ENCODE results near the gene TMEM233. TPM values are rescaled to one million over a fixed set of nuclear protein-coding genes. Genes with fewer than 3 reads are reported as not detected.
"Not testable (repeated sequence)": the region's sequence is repeated elsewhere in the genome, so short reads cannot be mapped to it uniquely, and the experiment has no call there.

TMEM233 gene
- total RNA-seq, 1 donor, result not detected

GRCh38 chr12:119594399-119594730, 791 bp downstream of the TMEM233 start:
- Histone ChIP-seq H3K27me3 (ENCODE audit: insufficient read depth, low read length) (peaks cover 56% of the 10 kb centered on the region), H3K9me3 (ENCODE audit: low read depth, low read length) (no peaks in the 10 kb centered on the region), H3K4me3 (ENCODE audit: low read length) (no peak overlapping the region), H3K4me1 (ENCODE audit: insufficient read depth, low read length) (no peaks in the 10 kb centered on the region)

GRCh38 chr12:119594772-119595445, 1.3 kb downstream of the TMEM233 start:
- H3K4me3 ChIP-seq (ENCODE audit: low read length), result no peak overlapping the region
- no peaks in the 10 kb centered on the region for H3K4me1 ChIP-seq (ENCODE audit: insufficient read depth, low read length)
- H3K27me3 ChIP-seq (ENCODE audit: insufficient read depth, low read length), result peaks cover 56% of the 10 kb centered on the region
- no peaks in the 10 kb centered on the region for H3K9me3 ChIP-seq (ENCODE audit: low read depth, low read length)

GRCh38 chr12:119598159-119598558, 4.6 kb downstream of the TMEM233 start:
- no peaks in the 10 kb centered on the region for H3K4me1 ChIP-seq (ENCODE audit: insufficient read depth, low read length)
- H3K27me3 ChIP-seq (ENCODE audit: insufficient read depth, low read length), result peaks cover 52% of the 10 kb centered on the region
- no peaks in the 10 kb centered on the region for H3K9me3 ChIP-seq (ENCODE audit: low read depth, low read length)
- no peak overlapping the region for H3K4me3 ChIP-seq (ENCODE audit: low read length)

- H3K27me3 ChIP-seq (ENCODE audit: insufficient read depth, low read length), result peaks cover 23% of the 10 kb centered on the region
- H3K4me1 ChIP-seq (ENCODE audit: insufficient read depth, low read length), result no peaks in the 10 kb centered on the region
- H3K9me3 ChIP-seq (ENCODE audit: low read depth, low read length), result no peaks in the 10 kb centered on the region
- no peak overlapping the region for H3K4me3 ChIP-seq (ENCODE audit: low read length)
Measured at GRCh38 chr12:119601877-119602733, 8.5 kb downstream of the TMEM233 start.

- peaks cover 16% of the 10 kb centered on the region for H3K27me3 ChIP-seq (ENCODE audit: insufficient read depth, low read length)
- no peaks in the 10 kb centered on the region for H3K9me3 ChIP-seq (ENCODE audit: low read depth, low read length)
- H3K4me1 ChIP-seq (ENCODE audit: insufficient read depth, low read length), result no peaks in the 10 kb centered on the region
- no peak overlapping the region for H3K4me3 ChIP-seq (ENCODE audit: low read length)
Measured at GRCh38 chr12:119602734-119603094, 9.1 kb downstream of the TMEM233 start.

- no peak overlapping the region for H3K4me3 ChIP-seq (ENCODE audit: low read length)
- no peaks in the 10 kb centered on the region for H3K4me1 ChIP-seq (ENCODE audit: insufficient read depth, low read length)
- no peaks in the 10 kb centered on the region for H3K9me3 ChIP-seq (ENCODE audit: low read depth, low read length)
- peaks cover 7% of the 10 kb centered on the region for H3K27me3 ChIP-seq (ENCODE audit: insufficient read depth, low read length)
Measured at GRCh38 chr12:119603767-119604166, 10.2 kb downstream of the TMEM233 start.

- Histone ChIP-seq H3K4me1 (ENCODE audit: insufficient read depth, low read length) (no peaks in the 10 kb centered on the region), H3K4me3 (ENCODE audit: low read length) (no peak overlapping the region), H3K27me3 (ENCODE audit: insufficient read depth, low read length) (peaks cover 4% of the 10 kb centered on the region), H3K9me3 (ENCODE audit: low read depth, low read length) (no peaks in the 10 kb centered on the region)
Measured at GRCh38 chr12:119609358-119609757, 15.8 kb downstream of the TMEM233 start.

GRCh38 chr12:119613319-119613936, 19.9 kb downstream of the TMEM233 start:
- H3K4me1 ChIP-seq (ENCODE audit: insufficient read depth, low read length), result no peaks in the 10 kb centered on the region
- no peaks in the 10 kb centered on the region for H3K27me3 ChIP-seq (ENCODE audit: insufficient read depth, low read length)
- H3K9me3 ChIP-seq (ENCODE audit: low read depth, low read length), result no peaks in the 10 kb centered on the region
- H3K4me3 ChIP-seq (ENCODE audit: low read length), result no peak overlapping the region

- Histone ChIP-seq H3K4me3 (ENCODE audit: low read length) (no peak overlapping the region), H3K4me1 (ENCODE audit: insufficient read depth, low read length) (no peaks in the 10 kb centered on the region), H3K27me3 (ENCODE audit: insufficient read depth, low read length) (no peaks in the 10 kb centered on the region), H3K9me3 (ENCODE audit: low read depth, low read length) (no peaks in the 10 kb centered on the region)
Measured at GRCh38 chr12:119614705-119615104, 21.1 kb downstream of the TMEM233 start.

GRCh38 chr12:119615518-119616475, 22.2 kb downstream of the TMEM233 start:
- H3K4me1 ChIP-seq (ENCODE audit: insufficient read depth, low read length), result no peaks in the 10 kb centered on the region
- H3K4me3 ChIP-seq (ENCODE audit: low read length), result no peak overlapping the region
- H3K9me3 ChIP-seq (ENCODE audit: low read depth, low read length), result no peaks in the 10 kb centered on the region
- no peaks in the 10 kb centered on the region for H3K27me3 ChIP-seq (ENCODE audit: insufficient read depth, low read length)

GRCh38 chr12:119618328-119618896, 24.8 kb downstream of the TMEM233 start:
- H3K4me3 ChIP-seq (ENCODE audit: low read length); H3K9me3 ChIP-seq (ENCODE audit: low read depth, low read length); H3K27me3 ChIP-seq (ENCODE audit: insufficient read depth, low read length); H3K4me1 ChIP-seq (ENCODE audit: insufficient read depth, low read length): not testable (repeated sequence)

GRCh38 chr12:119620490-119620889, 26.9 kb downstream of the TMEM233 start:
- Histone ChIP-seq H3K4me1 (ENCODE audit: insufficient read depth, low read length) (no peaks in the 10 kb centered on the region), H3K9me3 (ENCODE audit: low read depth, low read length) (no peaks in the 10 kb centered on the region), H3K27me3 (ENCODE audit: insufficient read depth, low read length) (no peaks in the 10 kb centered on the region), H3K4me3 (ENCODE audit: low read length) (no peak overlapping the region)

- Histone ChIP-seq H3K4me1 (ENCODE audit: insufficient read depth, low read length) (no peaks in the 10 kb centered on the region), H3K9me3 (ENCODE audit: low read depth, low read length) (no peaks in the 10 kb centered on the region), H3K4me3 (ENCODE audit: low read length) (no peak overlapping the region), H3K27me3 (ENCODE audit: insufficient read depth, low read length) (no peaks in the 10 kb centered on the region)
Measured at GRCh38 chr12:119621878-119622277, 28.3 kb downstream of the TMEM233 start.

GRCh38 chr12:119624966-119625365, 31.4 kb downstream of the TMEM233 start:
- Histone ChIP-seq H3K4me3 (ENCODE audit: low read length) (no peak overlapping the region), H3K4me1 (ENCODE audit: insufficient read depth, low read length) (no peaks in the 10 kb centered on the region), H3K27me3 (ENCODE audit: insufficient read depth, low read length) (no peaks in the 10 kb centered on the region), H3K9me3 (ENCODE audit: low read depth, low read length) (no peaks in the 10 kb centered on the region)
